B cell (primary cell): Measurements from ENCODE around the gene RTBDN. TPM values are rescaled to one million over a fixed set of nuclear protein-coding genes. Genes with fewer than 3 reads are reported as not detected.

Source experiments
- ATAC-seq: fragments of 200-7000 bp; cut with Tn5 transposase; one replicate; pipeline ENCODE4 v1.10.0; 2021; ENCODE audit warnings: low read depth, mild to moderate bottlenecking, moderate number of reproducible peaks, moderate library complexity
- CTCF ChIA-PET: fragments of 350-600 bp; sonication (Branson Sonifier 250); formaldehyde crosslinking; loops from one replicate; lab custom pipeline; 2021; ENCODE audit warnings: antibody characterized with exemption, inconsistent platforms; lab: Charles Lee
- POLR2A ChIA-PET: fragments of 350-600 bp; sonication (Branson Sonifier 250); formaldehyde crosslinking; loops from one replicate; lab custom pipeline; 2021; ENCODE audit warnings: antibody characterized with exemption; lab: Charles Lee
- DNase-seq: peaks from one replicate; pipeline ENCODE4 v3.0.0; 2013
- H2AFZ ChIP-seq: 2 replicates; pipeline ENCODE4 v1.6.1; 2012; ENCODE audit warnings: mild to moderate bottlenecking, low read depth, low read length; ENCODE audit not compliant: insufficient read depth, poor library complexity, severe bottlenecking
- H3K27ac ChIP-seq, 2 donors: 1 replicate in 1 of 2; 2 replicates in 1 of 2; pipeline ENCODE4 v1.5.1; 2012 to 2013; ENCODE audit warnings: low read length in 2 of 2, mild to moderate bottlenecking in 2 of 2, moderate library complexity in 1 of 2
- H3K27me3 ChIP-seq, 4 experiments: fragments of 200-600 bp in 1 of 4; sonication (generic) in 1 of 4; replicated peaks in 1 of 4; 1 replicate in 2 of 4; 2 replicates in 2 of 4; pipeline versions ENCODE4 v1.6.1 to v1.7.0; 2013 to 2016; ENCODE audit warnings: low read length in 3 of 4, mild to moderate bottlenecking in 2 of 4, mixed read lengths in 1 of 4, moderate library complexity in 1 of 4; ENCODE audit not compliant: insufficient read depth in 4 of 4, control insufficient read depth in 3 of 4; ENCODE audit errors: control extremely low read depth in 1 of 4
- H3K36me3 ChIP-seq, 2 experiments: replicated peaks in 1 of 2; 1 replicate in 1 of 2; 2 replicates in 1 of 2; pipeline versions ENCODE4 v1.6.1 to v1.7.1; 2013; ENCODE audit warnings: low read length in 1 of 2; ENCODE audit not compliant: insufficient read depth in 2 of 2, control insufficient read depth in 1 of 2; ENCODE audit errors: control extremely low read depth in 1 of 2, extremely low read depth in 1 of 2
- H3K4me1 ChIP-seq, 2 donors: fragments of 200-600 bp in 1 of 2; sonication (generic) in 1 of 2; 1 replicate in 1 of 2; 2 replicates in 1 of 2; pipeline versions ENCODE4 v1.5.1 to v1.6.1; 2013 to 2017; ENCODE audit warnings: low read length in 2 of 2; ENCODE audit not compliant: control insufficient read depth in 2 of 2, insufficient read depth in 2 of 2
- H3K4me2 ChIP-seq: replicated peaks from 2 replicates; pipeline ENCODE3; 2012; ENCODE audit warnings: mild to moderate bottlenecking, low read depth, low read length; ENCODE audit not compliant: poor library complexity, severe bottlenecking
- H3K4me3 ChIP-seq, 5 experiments: fragments of 200-600 bp in 1 of 5; sonication (generic) in 1 of 5; 1 replicate in 3 of 5; 2 replicates in 2 of 5; pipeline versions ENCODE4 v1.5.1 to v1.7.0; 2011 to 2016; ENCODE audit warnings: low read length in 4 of 5, mild to moderate bottlenecking in 4 of 5, low read depth in 2 of 5, control low read depth in 1 of 5, moderate library complexity in 1 of 5; ENCODE audit not compliant: insufficient read depth in 1 of 5; ENCODE audit errors: control extremely low read depth in 1 of 5, extremely low read depth in 1 of 5
- H3K79me2 ChIP-seq: fragments of 200-600 bp; sonication (generic); one replicate; pipeline ENCODE4 v1.6.0; 2016; ENCODE audit warnings: low read length; ENCODE audit not compliant: control insufficient read depth, insufficient read depth
- H3K9ac ChIP-seq: fragments of 200-600 bp; sonication (generic); 2 replicates; pipeline ENCODE4 v1.6.1; 2017; ENCODE audit warnings: mild to moderate bottlenecking, low read length, moderate library complexity
- H3K9me3 ChIP-seq, 3 donors: one replicate each; pipeline versions ENCODE4 v1.6.1 to v1.7.1; 2013; ENCODE audit warnings: low read length in 2 of 3; ENCODE audit not compliant: control insufficient read depth in 2 of 3, insufficient read depth in 1 of 3; ENCODE audit errors: control extremely low read depth in 1 of 3
- H4K20me1 ChIP-seq: 2 replicates; pipeline ENCODE4 v1.6.0; 2012; ENCODE audit warnings: mild to moderate bottlenecking, low read length; ENCODE audit not compliant: insufficient read depth, control insufficient read depth, poor library complexity, severe bottlenecking
- H3K27ac Mint-ChIP-seq: one replicate; pipeline ENCODE4 v1.8.0; 2021; ENCODE audit warnings: mixed read lengths
- H3K27me3 Mint-ChIP-seq: one replicate; pipeline ENCODE4 v1.8.0; 2021; ENCODE audit warnings: mixed read lengths
- H3K4me1 Mint-ChIP-seq: one replicate; pipeline ENCODE4 v1.8.0; 2021; ENCODE audit warnings: mixed read lengths
- H3K4me3 Mint-ChIP-seq: one replicate; pipeline ENCODE4 v1.8.0; 2021; ENCODE audit warnings: mixed read lengths
- H3K9me3 Mint-ChIP-seq: one replicate; pipeline ENCODE4 v1.8.0; 2022; ENCODE audit warnings: mixed read lengths; ENCODE audit not compliant: insufficient read depth
- CTCF ChIP-seq: fragments of 200-600 bp; IDR thresholded peaks from one replicate; pipeline ENCODE4 v1.8.0; 2022; ENCODE audit warnings: antibody characterized with exemption, mild to moderate bottlenecking
- EZH2 ChIP-seq: IDR thresholded peaks from 2 replicates; pipeline ENCODE4 v1.6.1; 2012; ENCODE audit warnings: borderline replicate concordance, low read depth, mild to moderate bottlenecking, moderate library complexity, low read length; ENCODE audit not compliant: insufficient read depth, poor library complexity, severe bottlenecking
- WGBS: methylation state at CpG from one replicate; pipeline ENCODE4 v1.1.5; 2013; ENCODE audit warnings: missing lambda C conversion rate; ENCODE audit not compliant: insufficient coverage; 5-methylcytosine and 5-hydroxymethylcytosine counted together
- intact Hi-C: fragments of 100-400 bp; cut with micrococcal nuclease; formaldehyde crosslinking; loops from one replicate; pipeline ENCODE4 v1.10.0; 2022
- polyA plus RNA-seq: library from polyadenylated mRNA; depleted of rRNA; stranded (reverse); fragments of >200 nt; gene quantifications from 2 replicates; pipeline ENCODE4 v1.2.3, GENCODE V29; 2012
- total RNA-seq, 2 donors: library from RNA; stranded (reverse); fragments of 120-200 nt in 1 of 2; gene quantifications; 1 replicate in 1 of 2; 2 replicates in 1 of 2; pipeline versions ENCODE4 v1.2.3 to v1.2.4, GENCODE V29; 2013 to 2022

The RTBDN gene
- total and polyA plus RNA-seq, 2 donors (not counting 1 experiment from before 2014, with no cell fraction given), result not detected

GRCh38 chr19:12793290-12794195 is 40.8 kb downstream of the RTBDN start:
- Mint-ChIP-seq H3K4me1 (peaks cover 38% of the 10 kb centered on the region), H3K27ac (peak overlapping the region; percentile 99), H3K4me3 (peak overlapping the region; percentile 97), H3K9me3 (no peaks in the 10 kb centered on the region), H3K27me3 (no peaks in the 10 kb centered on the region)
- Histone ChIP-seq H3K4me2 (peak overlapping the region; percentile 91), H3K9ac (peak overlapping the region; percentile 86), H3K4me1 (peaks cover 29 to 44% of the 10 kb centered on the region in 2 donors), H2AFZ (no peak overlapping the region), H3K36me3 (peaks cover 0 to 4% of the 10 kb centered on the region in 2 experiments), H4K20me1 (peaks cover 19% of the 10 kb centered on the region), H3K4me3 (peak overlapping the region; percentile 86 to 99 (median 97)), H3K79me2 (peaks cover 25% of the 10 kb centered on the region), H3K27me3 (no peaks in the 10 kb centered on the region), H3K9me3 (no peaks in the 10 kb centered on the region), H3K27ac (peak overlapping the region; percentile 95 to 97)
- ChIA-PET POLR2A (interaction anchor here (0.5 to 6.8 kb wide), 16 partner anchors 11 to 362 kb away, joined by 3 to 233 read pairs (median 7); partner anchors contain the start of genes DHPS, GCDH, GET3 and HOOK2), CTCF (interaction anchor here (0.6 to 17.9 kb wide), 5 partner anchors 13 to 241 kb away, joined by 3 to 1147 read pairs (median 4); partner anchors contain the start of genes HOOK2 and RNASEH2A)
- ATAC-seq (peak; percentile 25), DNase-seq (peak; percentile 99)
- under 1% methylated on average over 80 of the region's 81 CpGs for WGBS
- TF ChIP-seq EZH2 (no peak), CTCF (no peak)
- intact Hi-C loops, result loop anchor here (5.0 kb wide), 3 partner anchors 61 to 1044 kb away; partner anchors contain the start of genes TRIR, ZNF490 and ZNF791
